ENCODE data around the gene CAMK1G. TPM values are rescaled to one million over a fixed set of nuclear protein-coding genes. Genes with fewer than 3 reads are reported as not detected.

The CAMK1G gene
- total RNA-seq, 1 experiment from 2014 or later = not detected

DNA sequence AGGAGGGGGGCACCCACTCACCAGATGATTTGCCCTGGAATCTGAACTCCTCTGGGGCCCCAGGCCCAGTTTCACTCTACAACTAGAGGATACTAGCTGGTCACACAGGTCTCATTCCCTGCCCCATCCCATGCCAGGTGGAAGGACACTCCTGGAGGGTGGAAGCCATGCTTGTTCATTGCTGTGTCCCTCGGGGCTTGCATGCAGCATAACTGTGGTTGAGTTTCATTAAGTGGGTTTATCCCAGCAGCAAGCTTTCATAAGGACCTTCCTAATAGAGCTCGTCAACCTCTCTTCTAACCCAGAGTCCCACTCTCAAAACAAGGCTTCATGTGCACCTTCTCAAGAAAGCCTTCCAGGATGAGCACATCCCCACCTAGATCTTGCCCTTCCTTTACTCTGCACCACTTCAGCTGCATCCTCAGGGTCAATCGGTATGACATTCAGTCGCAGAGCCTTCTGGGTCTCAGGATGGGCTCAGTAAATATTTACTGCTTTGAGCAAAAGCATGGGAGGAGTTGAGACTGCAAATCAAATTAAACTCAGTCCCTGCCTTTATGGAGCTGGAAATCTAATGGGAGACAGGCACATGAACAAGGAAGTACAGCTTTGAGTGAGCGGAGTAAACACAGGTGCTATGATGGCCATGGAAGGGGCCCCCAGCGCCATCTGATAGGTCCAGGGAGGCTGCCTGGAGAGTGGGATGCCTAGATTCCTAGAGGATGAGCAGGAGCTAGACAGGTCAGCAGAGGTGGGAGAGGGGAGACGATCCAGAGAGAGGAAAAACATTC, 36.4 kb downstream of the CAMK1G start:
- H3K27me3 ChIP-seq (ENCODE audit: insufficient read depth, low read depth) = no peaks in the 10 kb centered on the region
- H3K4me1 ChIP-seq (replicated peaks; ENCODE audit: insufficient read depth) = no peaks in the 10 kb centered on the region
- no TSS peak for BruUV-seq (replicated peaks)
- ChIA-PET CTCF (interaction anchor here (0.7 kb wide), 1 partner anchor 60 kb away, joined by 3 read pairs; no protein-coding TSS in a partner anchor), POLR2A (ENCODE audit: unreplicated experiment) (interaction anchor here (0.7 kb wide), 1 partner anchor 387 kb away, joined by 3 read pairs; no protein-coding TSS in a partner anchor)
- H3K36me3 ChIP-seq (ENCODE audit: low read depth) = peaks cover 51% of the 10 kb centered on the region
- H3K4me2 ChIP-seq = no peak overlapping the region
- intact Hi-C loops (cut with micrococcal nuclease; ENCODE audit: unreplicated experiment) = no loop called here
- no peak overlapping the region for H3K27ac ChIP-seq
- H3K4me3 ChIP-seq = no peak overlapping the region
- no peak for DNase-seq
- peaks cover 7% of the 10 kb centered on the region; the same call in 1 of the 2 replicates for H3F3A ChIP-seq (ENCODE audit: insufficient read depth, low read depth)
- H4K20me1 ChIP-seq (ENCODE audit: insufficient read depth) = no peaks in the 10 kb centered on the region
- no peak overlapping the region for H2AFZ ChIP-seq
- H3K79me2 ChIP-seq (ENCODE audit: low read depth) = no peaks in the 10 kb centered on the region
- H3K9me2 ChIP-seq (ENCODE audit: insufficient read depth) = no peaks in the 10 kb centered on the region
- TF ChIP-seq CTCF (conservative IDR thresholded peaks at IDR 0.05) = no peak
- no peak for TF ChIP-seq EZH2 (IDR thresholded peaks at IDR 0.05; ENCODE audit: low read depth)
- no peaks in the 10 kb centered on the region for H3K9me3 ChIP-seq (ENCODE audit: insufficient read depth, low read depth)

- peaks cover 51% of the 10 kb centered on the region for H3K36me3 ChIP-seq (ENCODE audit: low read depth)
- no peak for TF ChIP-seq EZH2 (IDR thresholded peaks at IDR 0.05; ENCODE audit: low read depth)
- no peak for TF ChIP-seq CTCF (conservative IDR thresholded peaks at IDR 0.05)
- ChIA-PET POLR2A (ENCODE audit: unreplicated experiment) (no interaction called here), CTCF (no interaction called here)
- H3K9me2 ChIP-seq (ENCODE audit: insufficient read depth) = no peaks in the 10 kb centered on the region
- no peak overlapping the region for H2AFZ ChIP-seq
- no peaks in the 10 kb centered on the region for H3K79me2 ChIP-seq (ENCODE audit: low read depth)
- H3K4me1 ChIP-seq (replicated peaks; ENCODE audit: insufficient read depth) = no peaks in the 10 kb centered on the region
- DNase-seq = no peak
- no peaks in the 10 kb centered on the region for H3K27me3 ChIP-seq (ENCODE audit: insufficient read depth, low read depth)
- no peaks in the 10 kb centered on the region for H4K20me1 ChIP-seq (ENCODE audit: insufficient read depth)
- no TSS peak for BruUV-seq (replicated peaks)
- H3K27ac ChIP-seq = no peak overlapping the region
- H3K4me2 ChIP-seq = no peak overlapping the region
- intact Hi-C loops (cut with micrococcal nuclease; ENCODE audit: unreplicated experiment) = no loop called here
- no peaks in the 10 kb centered on the region for H3K9me3 ChIP-seq (ENCODE audit: insufficient read depth, low read depth)
- peaks cover 7% of the 10 kb centered on the region; the same call in 1 of the 2 replicates for H3F3A ChIP-seq (ENCODE audit: insufficient read depth, low read depth)
- no peak overlapping the region for H3K4me3 ChIP-seq
Observed at GRCh38 chr1:209620487-209620884, 37.0 kb downstream of the CAMK1G start.

GRCh38 chr1:209621286-209621685, 37.8 kb downstream of the CAMK1G start:
- Histone ChIP-seq H3K4me3 (no peak overlapping the region), H3K4me1 (replicated peaks; ENCODE audit: insufficient read depth) (no peaks in the 10 kb centered on the region), H3K9me3 (ENCODE audit: insufficient read depth, low read depth) (no peaks in the 10 kb centered on the region), H3K79me2 (ENCODE audit: low read depth) (no peaks in the 10 kb centered on the region), H4K20me1 (ENCODE audit: insufficient read depth) (no peaks in the 10 kb centered on the region), H2AFZ (no peak overlapping the region), H3K27me3 (ENCODE audit: insufficient read depth, low read depth) (no peaks in the 10 kb centered on the region), H3K36me3 (ENCODE audit: low read depth) (peaks cover 46% of the 10 kb centered on the region), H3F3A (ENCODE audit: insufficient read depth, low read depth) (peaks cover 7% of the 10 kb centered on the region; the same call in 1 of the 2 replicates), H3K4me2 (no peak overlapping the region), H3K27ac (no peak overlapping the region), H3K9me2 (ENCODE audit: insufficient read depth) (no peaks in the 10 kb centered on the region)
- no peak for DNase-seq
- TF ChIP-seq CTCF (conservative IDR thresholded peaks at IDR 0.05) = no peak
- TF ChIP-seq EZH2 (IDR thresholded peaks at IDR 0.05; ENCODE audit: low read depth) = no peak
- intact Hi-C loops (cut with micrococcal nuclease; ENCODE audit: unreplicated experiment) = no loop called here
- BruUV-seq (replicated peaks) = no TSS peak
- ChIA-PET POLR2A (ENCODE audit: unreplicated experiment) (no interaction called here), CTCF (no interaction called here)

Data from PC-9 (cell line).